Hypothalamus (tissue), 51 donors: Measurements from ENCODE around the gene ANK3.

Experiments used
- DNase-seq, 51 donors: peaks; one replicate each; lab custom pipeline; 2025; lab: John Stamatoyannopoulos, UW

ANK3 gene

DNA sequence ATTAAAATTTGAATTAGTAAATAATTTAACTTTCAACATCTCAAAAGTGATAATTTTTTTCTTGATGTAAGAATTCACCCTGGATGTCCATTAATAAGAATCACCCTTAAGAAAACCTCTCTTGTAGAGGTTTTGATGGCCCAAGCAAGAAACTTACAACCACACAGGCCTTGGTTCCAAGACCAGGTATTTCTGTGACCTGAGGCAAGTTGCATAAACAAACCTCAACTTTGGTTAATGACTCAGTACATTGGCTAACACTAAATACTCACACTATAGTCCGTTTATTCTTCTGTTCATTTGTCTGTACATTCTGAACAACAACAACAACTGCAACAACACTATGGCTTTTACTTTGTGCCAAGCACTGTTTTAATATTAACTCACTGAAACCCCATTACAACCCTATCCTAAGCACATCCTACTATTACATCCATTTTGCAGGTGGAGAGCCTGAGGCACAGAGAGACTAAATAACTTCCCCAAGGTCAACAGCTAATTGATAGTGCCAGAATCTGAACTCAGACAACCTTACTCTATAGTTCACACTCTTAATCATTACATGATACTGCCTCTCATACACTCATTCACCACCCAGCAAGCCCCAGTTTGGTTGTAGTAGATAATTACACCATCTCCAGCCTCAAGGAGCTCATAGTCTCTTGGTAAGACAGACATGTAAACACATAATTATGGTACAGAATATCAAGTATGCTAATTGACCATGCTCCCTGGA is 6.6 kb downstream of the ANK3 start:
- DNase-seq = no peak

DNA sequence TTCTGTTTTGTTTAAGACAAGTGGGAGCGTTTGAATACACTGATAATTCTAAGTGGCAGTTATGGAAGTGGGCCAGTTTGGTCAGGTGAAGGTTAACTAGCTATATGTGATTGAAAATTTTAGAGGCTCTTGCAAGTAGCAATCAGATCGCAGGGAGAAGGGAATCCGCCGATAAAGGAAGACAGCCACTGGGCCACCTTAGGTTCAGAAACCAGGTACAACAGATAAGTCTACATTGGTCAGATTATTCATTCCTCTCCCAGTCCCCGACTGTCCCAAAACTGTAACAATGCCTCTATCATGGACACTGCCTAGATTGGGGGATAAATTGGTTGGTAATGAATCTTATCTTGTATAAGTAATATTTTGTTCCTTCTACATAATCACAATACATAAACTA is 8.9 kb downstream of the ANK3 start:
- DNase-seq = no peak

- no peak for DNase-seq
Observed at GRCh38 chr10:60377955-60378354, 11.7 kb downstream of the ANK3 start.

DNA sequence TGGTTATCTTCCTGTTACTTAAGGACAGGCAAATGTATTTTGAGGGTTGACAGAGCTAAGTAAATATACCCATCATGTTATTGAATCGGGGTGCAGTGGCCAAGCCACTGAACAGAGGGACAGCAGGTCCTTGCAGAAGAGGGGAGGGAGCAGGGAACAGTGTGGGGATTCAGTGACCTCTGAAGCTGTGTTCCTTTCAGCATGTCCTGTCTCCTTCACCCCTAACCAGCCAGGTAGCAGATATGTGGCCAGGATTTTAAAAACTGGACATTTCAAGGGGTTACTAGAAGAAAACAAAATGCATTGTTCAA is 12.7 kb downstream of the ANK3 start:
- no peak for DNase-seq

- no peak for DNase-seq
Observed at GRCh38 chr10:60376221-60377041, 13.2 kb downstream of the ANK3 start.

DNA sequence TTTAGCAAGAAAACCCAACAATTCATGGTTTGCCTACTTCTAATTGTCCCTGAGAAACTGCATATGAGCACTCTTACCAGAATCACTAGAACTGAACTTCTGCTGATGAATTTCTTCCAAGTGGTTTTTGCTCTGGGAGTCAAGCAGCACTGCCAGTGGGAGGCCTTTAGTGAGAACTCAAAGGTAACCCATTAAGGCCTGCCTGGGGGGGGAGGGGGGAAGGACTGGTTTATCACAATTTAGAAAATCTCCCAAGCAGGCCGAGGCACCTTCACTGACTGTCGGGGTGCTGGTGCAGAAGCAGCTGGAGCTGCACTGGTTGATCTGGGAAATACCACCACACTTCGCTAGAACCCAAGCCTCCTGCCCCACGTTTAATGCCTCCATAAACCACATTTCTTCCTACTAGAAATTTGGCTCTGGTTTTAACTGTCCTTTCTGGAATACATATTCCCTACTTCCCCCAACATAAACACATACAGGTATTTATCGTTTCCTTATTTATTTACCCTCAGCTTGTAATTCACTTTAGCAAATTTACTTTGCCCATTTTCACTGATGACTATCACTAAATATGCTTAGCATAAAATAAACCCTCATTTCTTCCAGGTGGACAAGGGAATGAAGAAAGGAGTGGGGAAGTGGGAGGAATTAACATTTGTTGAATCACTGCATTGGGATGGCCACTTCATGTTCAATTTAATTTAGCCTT is 14.2 kb downstream of the ANK3 start:
- DNase-seq = no peak

DNA sequence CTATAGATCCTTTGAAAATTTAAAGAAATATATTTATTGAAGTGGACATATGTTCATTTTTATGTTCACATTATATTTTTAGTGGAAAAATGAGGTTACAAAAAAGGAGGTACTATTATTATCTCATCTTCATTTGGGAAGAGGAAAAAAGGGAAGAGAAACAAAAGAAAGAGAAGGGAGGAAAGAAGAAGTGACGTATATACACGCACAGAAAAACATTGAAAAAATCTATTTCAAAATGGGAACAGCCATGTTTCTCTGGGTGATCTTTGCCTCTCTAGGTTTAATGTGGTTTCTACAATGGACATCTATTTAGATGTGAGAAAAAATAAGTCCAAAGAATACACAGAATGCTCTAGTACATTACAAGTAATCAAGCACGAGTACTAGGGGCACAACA is 14.8 kb downstream of the ANK3 start:
- no peak for DNase-seq

DNA sequence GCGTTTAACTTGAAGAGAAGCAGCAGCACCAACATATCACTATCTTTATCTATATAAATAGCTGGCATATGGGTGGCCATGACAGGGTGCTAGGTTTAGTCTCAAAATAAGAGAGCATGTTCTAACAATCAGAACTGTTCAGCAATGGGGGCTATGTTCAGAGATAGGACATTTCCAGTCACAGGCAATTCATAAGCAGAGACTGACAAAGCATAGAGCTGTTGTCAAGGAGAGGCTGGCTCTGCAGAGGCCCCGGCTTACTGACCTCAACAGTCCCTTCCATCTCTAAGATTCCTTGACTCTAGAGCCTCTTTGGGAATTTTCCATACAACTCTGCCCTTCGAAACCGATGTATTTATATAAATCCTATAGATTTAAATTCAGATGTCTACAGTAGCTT is 17.2 kb downstream of the ANK3 start:
- peak in 3 of 51 donors; percentile 17 to 38 (median 30) for DNase-seq

DNA sequence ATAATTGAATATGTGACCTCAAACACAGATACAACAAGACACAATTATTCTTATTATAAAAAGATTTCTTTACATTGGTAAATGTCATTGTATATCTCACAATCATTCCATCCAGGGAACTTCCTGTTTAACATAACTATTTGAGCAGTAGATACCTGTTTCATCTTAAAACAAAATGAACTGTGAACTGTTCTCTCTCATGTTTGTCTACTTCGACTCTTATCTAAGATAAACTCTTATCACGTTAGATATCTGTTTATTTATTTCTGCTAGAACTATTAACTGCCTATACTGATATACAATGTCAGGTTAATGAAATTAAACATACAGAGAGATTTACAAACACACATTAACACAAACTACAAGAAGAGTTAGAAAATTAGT is 20.1 kb downstream of the ANK3 start:
- DNase-seq = no peak

GRCh38 chr10:60368875-60369546 is 20.7 kb downstream of the ANK3 start:
- no peak for DNase-seq

DNA sequence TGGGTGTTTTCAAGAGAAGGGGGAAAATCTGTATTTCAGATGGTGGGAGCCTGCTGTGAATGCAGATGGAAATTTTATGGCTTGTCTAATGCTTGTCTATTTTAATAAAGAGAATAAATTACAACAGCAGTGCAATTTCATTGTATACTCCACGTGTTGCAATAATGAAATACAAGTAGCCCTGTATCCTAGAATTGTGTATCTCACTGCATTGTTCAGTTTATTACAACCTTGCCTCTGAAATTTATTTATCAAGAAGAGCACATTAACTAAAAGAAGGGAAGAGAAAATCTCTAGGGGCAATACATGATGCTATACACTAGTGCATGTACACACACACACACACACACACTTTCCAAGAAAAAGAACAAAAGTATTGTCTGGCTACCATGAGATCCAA is 21.8 kb downstream of the ANK3 start:
- no peak for DNase-seq

DNA sequence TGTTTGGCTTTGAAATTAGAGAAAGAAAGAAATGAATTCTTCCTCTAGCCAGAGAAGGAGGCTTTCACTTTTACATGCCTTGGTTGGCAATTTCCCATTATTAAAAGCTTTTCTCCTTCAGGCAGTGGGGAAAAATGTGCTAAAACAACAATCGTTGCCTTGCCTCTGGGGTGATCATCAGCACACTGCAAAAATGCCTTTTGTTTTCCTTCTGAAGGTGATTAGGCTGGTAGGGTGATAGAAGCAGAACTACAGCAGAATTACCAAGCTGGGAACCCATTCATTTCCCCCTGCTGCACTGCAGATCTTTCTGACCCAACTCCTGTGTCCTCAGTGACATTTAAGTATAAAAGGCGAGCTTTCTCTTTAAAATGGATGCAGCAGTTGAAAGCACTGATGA is 22.2 kb downstream of the ANK3 start:
- DNase-seq = no peak

- peak in 1 of 51 donors; percentile 54 for DNase-seq
Observed at GRCh38 chr10:60367024-60367423, 22.7 kb downstream of the ANK3 start.

DNA sequence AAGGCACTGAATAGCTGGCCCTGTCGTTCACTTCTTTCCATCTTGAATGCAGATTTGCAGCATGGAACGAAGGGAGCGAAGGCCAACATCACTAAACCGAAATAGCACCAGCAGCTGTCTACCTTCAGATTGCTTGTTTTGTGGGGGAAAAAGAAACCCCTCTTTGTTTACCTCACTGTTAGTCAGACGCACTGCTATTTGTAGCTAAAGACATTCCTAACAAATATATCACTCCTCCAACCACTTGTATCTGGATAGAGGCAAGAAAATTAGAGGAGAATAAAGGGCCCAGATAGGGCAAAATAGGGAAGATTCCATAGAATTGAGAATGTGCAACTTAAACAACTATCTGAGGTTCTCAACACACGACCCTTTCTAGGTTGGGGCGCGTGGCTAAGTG is 26.5 kb downstream of the ANK3 start:
- no peak for DNase-seq

- DNase-seq = no peak
Observed at GRCh38 chr10:60362461-60362860, 27.2 kb downstream of the ANK3 start.

- DNase-seq = no peak
Observed at GRCh38 chr10:60359066-60359465, 30.6 kb downstream of the ANK3 start.

DNA sequence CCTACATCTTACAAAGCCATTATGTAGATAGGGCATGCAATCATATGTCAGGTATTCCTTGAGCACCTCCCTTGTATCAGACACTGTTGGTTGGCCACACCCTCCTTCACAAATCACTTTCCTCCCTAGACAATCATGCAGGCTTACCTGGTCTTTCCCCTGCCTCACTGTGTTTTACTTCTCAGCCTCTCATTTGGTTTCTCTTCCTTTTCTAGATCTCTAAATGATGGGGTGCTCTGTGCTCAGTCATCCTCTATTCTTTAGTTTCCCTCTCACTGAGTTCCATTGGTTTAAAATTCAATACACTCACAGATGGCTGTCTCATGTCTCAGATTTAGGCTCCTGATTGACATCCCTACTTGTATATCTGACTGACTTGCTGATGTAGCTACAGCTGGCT is 31.4 kb downstream of the ANK3 start:
- DNase-seq = no peak

- DNase-seq = peak in 35 of 51 donors; percentile 4 to 86 (median 52)
Observed at GRCh38 chr10:60353519-60354258, 36.0 kb downstream of the ANK3 start.

- peak in 10 of 51 donors; percentile 10 to 50 (median 28) for DNase-seq
Observed at GRCh38 chr10:60352105-60352504, 37.6 kb downstream of the ANK3 start.

- peak in 1 of 51 donors; percentile 40 for DNase-seq
Observed at GRCh38 chr10:60351191-60351853, 38.4 kb downstream of the ANK3 start.
